WTC11 (cell line): ENCODE results near the gene SNX15. TPM values are rescaled to one million over a fixed set of nuclear protein-coding genes. Genes with fewer than 3 reads are reported as not detected.

Experiments used
- CREM ChIP-seq: sonication (generic); formaldehyde crosslinking; IDR thresholded peaks from 2 replicates; pipeline ENCODE4 v1.8.1; 2022; ENCODE audit warnings: mild to moderate bottlenecking, missing genetic modification reagents, moderate library complexity
- HMGA2 ChIP-seq: fragments of 250-450 bp; sonication (Bioruptor Pico); IDR thresholded peaks from 2 replicates; pipeline ENCODE4 v1.4.0; 2021; ENCODE audit warnings: mild to moderate bottlenecking, moderate library complexity
- JUN ChIP-seq: sonication (generic); formaldehyde crosslinking; IDR thresholded peaks from 2 replicates; pipeline ENCODE4 v1.8.0; 2023; ENCODE audit warnings: mild to moderate bottlenecking, missing genetic modification reagents
- TCF7 ChIP-seq: sonication (generic); formaldehyde crosslinking; IDR thresholded peaks from 2 replicates; pipeline ENCODE4 v1.8.0; 2022; ENCODE audit warnings: mild to moderate bottlenecking, low read depth, missing genetic modification reagents, moderate library complexity
- TP53 ChIP-seq: sonication (generic); formaldehyde crosslinking; IDR thresholded peaks from 2 replicates; pipeline ENCODE4 v1.8.1; 2023; ENCODE audit warnings: mild to moderate bottlenecking, missing genetic modification reagents
- ZNF396 ChIP-seq: fragments of 250-450 bp; sonication (Bioruptor Pico); IDR thresholded peaks from 2 replicates; pipeline ENCODE4 v1.8.0; 2021; ENCODE audit warnings: mild to moderate bottlenecking, moderate library complexity, borderline replicate concordance
- ZNF416 ChIP-seq: fragments of 250-450 bp; sonication (Bioruptor Pico); IDR thresholded peaks from 2 replicates; pipeline ENCODE4 v1.9.0; 2021; ENCODE audit warnings: mild to moderate bottlenecking, inconsistent platforms
- total RNA-seq: library from RNA; stranded (reverse); gene quantifications from 3 replicates; pipeline ENCODE4 v1.2.3, GENCODE V29; 2021
- TF ChIP-seq, protein P1 (sequence below): sonication (generic); formaldehyde crosslinking; IDR thresholded peaks from 2 replicates; pipeline ENCODE4 v1.8.0; 2023; ENCODE audit warnings: missing genetic modification reagents
- TF ChIP-seq, protein P2 (sequence below): fragments of 250-450 bp; sonication (Bioruptor Pico); IDR thresholded peaks from 2 replicates; pipeline ENCODE4 v1.9.0; 2021; ENCODE audit warnings: mild to moderate bottlenecking
- TF ChIP-seq, protein P3 (sequence below): fragments of 200-600 bp; IDR thresholded peaks from 2 replicates; pipeline ENCODE4 v1.8.0; 2022; ENCODE audit warnings: antibody characterized with exemption
- TF ChIP-seq, protein P4 (sequence below): sonication (generic); formaldehyde crosslinking; conservative IDR thresholded peaks from 2 replicates; pipeline ENCODE4 v1.8.1; 2023; ENCODE audit warnings: mild to moderate bottlenecking, low read depth, missing genetic modification reagents, moderate library complexity
- TF ChIP-seq, protein P5 (sequence below): sonication (generic); formaldehyde crosslinking; conservative IDR thresholded peaks from 2 replicates; pipeline ENCODE4 v1.8.1; 2022; ENCODE audit warnings: mild to moderate bottlenecking, missing genetic modification reagents
- TF ChIP-seq, protein P6 (sequence below): sonication (generic); formaldehyde crosslinking; IDR thresholded peaks from 2 replicates; pipeline ENCODE4 v1.8.0; 2023; ENCODE audit warnings: mild to moderate bottlenecking, missing genetic modification reagents
- TF ChIP-seq, protein P7 (sequence below): sonication (generic); formaldehyde crosslinking; IDR thresholded peaks from 2 replicates; pipeline ENCODE4 v1.8.1; 2022; ENCODE audit warnings: low read depth, missing genetic modification reagents, borderline replicate concordance
- TF ChIP-seq, protein P8 (sequence below): sonication (generic); formaldehyde crosslinking; IDR thresholded peaks from 2 replicates; pipeline ENCODE4 v1.8.0; 2022; ENCODE audit warnings: missing genetic modification reagents
- TF ChIP-seq, protein P9 (sequence below): sonication (generic); formaldehyde crosslinking; IDR thresholded peaks from 2 replicates; pipeline ENCODE4 v1.8.0; 2023; ENCODE audit warnings: missing genetic modification reagents, mild to moderate bottlenecking, borderline replicate concordance
- TF ChIP-seq, protein P10 (sequence below): fragments of 250-450 bp; sonication (Bioruptor Pico); IDR thresholded peaks from 2 replicates; pipeline ENCODE4 v2.1.2; 2022; ENCODE audit warnings: mild to moderate bottlenecking, moderate library complexity

The SNX15 gene
- total RNA-seq, 1 experiment from 2014 or later, result 17.6 TPM

DNA sequence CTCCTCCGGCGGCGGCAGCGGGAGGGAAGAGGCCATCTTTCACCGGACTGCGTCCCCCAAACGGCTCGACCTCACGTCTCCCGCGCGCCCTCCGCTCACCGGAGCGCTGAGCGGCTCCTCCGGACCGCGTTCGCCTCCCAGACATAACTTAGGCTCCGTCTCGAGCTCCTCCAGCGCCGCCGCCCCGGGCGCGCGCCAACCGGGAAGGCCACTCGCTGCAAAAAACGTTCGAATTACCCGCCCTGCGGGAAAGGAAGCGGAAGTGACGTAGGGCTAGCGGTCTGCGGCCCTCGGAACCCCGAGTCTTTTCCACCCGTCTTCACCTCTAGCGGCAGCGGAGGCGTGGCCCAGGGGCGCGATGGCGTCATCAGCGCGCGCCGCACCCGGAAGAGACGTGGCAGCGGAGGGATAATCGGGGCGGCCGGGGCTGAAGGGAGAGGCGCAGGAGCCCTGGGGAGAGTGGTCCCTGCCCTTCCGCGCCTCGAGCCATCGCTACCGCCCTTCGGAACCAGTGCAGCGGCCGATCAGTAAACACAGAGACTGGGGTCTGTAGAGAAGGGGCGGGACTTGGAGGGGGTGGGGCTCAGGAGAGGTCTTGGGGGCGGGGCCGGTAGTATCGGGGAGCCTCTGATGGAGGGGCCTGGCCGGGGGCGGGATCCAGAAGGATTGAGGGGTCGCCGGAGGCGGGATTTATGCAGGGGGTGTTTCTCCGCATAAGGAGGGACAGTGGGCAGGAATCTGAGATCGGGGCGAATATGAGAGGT, 56.8 kb downstream of the SNX15 start, which contains the start of the genes CDCA5 and ZFPL1 (continued):
- TF ChIP-seq, protein P1, sequence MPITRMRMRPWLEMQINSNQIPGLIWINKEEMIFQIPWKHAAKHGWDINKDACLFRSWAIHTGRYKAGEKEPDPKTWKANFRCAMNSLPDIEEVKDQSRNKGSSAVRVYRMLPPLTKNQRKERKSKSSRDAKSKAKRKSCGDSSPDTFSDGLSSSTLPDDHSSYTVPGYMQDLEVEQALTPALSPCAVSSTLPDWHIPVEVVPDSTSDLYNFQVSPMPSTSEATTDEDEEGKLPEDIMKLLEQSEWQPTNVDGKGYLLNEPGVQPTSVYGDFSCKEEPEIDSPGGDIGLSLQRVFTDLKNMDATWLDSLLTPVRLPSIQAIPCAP, result no peak
- TF ChIP-seq, protein P2, sequence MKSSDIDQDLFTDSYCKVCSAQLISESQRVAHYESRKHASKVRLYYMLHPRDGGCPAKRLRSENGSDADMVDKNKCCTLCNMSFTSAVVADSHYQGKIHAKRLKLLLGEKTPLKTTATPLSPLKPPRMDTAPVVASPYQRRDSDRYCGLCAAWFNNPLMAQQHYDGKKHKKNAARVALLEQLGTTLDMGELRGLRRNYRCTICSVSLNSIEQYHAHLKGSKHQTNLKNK (CRISPR knock-in tag), result no peak
- TF ChIP-seq, protein P3, sequence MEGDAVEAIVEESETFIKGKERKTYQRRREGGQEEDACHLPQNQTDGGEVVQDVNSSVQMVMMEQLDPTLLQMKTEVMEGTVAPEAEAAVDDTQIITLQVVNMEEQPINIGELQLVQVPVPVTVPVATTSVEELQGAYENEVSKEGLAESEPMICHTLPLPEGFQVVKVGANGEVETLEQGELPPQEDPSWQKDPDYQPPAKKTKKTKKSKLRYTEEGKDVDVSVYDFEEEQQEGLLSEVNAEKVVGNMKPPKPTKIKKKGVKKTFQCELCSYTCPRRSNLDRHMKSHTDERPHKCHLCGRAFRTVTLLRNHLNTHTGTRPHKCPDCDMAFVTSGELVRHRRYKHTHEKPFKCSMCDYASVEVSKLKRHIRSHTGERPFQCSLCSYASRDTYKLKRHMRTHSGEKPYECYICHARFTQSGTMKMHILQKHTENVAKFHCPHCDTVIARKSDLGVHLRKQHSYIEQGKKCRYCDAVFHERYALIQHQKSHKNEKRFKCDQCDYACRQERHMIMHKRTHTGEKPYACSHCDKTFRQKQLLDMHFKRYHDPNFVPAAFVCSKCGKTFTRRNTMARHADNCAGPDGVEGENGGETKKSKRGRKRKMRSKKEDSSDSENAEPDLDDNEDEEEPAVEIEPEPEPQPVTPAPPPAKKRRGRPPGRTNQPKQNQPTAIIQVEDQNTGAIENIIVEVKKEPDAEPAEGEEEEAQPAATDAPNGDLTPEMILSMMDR, result no peak
- TF ChIP-seq CREM (peak; percentile 99), ZNF416 (CRISPR knock-in tag) (no peak), TP53 (CRISPR knock-in tag) (no peak), HMGA2 (CRISPR knock-in tag) (no peak), JUN (CRISPR knock-in tag) (peak; percentile 77), ZNF396 (CRISPR knock-in tag) (no peak), TCF7 (peak; percentile 68; the same call in 1 of the 2 replicates)
- TF ChIP-seq, protein P4, sequence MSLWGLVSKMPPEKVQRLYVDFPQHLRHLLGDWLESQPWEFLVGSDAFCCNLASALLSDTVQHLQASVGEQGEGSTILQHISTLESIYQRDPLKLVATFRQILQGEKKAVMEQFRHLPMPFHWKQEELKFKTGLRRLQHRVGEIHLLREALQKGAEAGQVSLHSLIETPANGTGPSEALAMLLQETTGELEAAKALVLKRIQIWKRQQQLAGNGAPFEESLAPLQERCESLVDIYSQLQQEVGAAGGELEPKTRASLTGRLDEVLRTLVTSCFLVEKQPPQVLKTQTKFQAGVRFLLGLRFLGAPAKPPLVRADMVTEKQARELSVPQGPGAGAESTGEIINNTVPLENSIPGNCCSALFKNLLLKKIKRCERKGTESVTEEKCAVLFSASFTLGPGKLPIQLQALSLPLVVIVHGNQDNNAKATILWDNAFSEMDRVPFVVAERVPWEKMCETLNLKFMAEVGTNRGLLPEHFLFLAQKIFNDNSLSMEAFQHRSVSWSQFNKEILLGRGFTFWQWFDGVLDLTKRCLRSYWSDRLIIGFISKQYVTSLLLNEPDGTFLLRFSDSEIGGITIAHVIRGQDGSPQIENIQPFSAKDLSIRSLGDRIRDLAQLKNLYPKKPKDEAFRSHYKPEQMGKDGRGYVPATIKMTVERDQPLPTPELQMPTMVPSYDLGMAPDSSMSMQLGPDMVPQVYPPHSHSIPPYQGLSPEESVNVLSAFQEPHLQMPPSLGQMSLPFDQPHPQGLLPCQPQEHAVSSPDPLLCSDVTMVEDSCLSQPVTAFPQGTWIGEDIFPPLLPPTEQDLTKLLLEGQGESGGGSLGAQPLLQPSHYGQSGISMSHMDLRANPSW, result no peak
- TF ChIP-seq, protein P5, sequence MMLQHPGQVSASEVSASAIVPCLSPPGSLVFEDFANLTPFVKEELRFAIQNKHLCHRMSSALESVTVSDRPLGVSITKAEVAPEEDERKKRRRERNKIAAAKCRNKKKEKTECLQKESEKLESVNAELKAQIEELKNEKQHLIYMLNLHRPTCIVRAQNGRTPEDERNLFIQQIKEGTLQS (CRISPR knock-in tag), result no peak
- TF ChIP-seq, protein P6, sequence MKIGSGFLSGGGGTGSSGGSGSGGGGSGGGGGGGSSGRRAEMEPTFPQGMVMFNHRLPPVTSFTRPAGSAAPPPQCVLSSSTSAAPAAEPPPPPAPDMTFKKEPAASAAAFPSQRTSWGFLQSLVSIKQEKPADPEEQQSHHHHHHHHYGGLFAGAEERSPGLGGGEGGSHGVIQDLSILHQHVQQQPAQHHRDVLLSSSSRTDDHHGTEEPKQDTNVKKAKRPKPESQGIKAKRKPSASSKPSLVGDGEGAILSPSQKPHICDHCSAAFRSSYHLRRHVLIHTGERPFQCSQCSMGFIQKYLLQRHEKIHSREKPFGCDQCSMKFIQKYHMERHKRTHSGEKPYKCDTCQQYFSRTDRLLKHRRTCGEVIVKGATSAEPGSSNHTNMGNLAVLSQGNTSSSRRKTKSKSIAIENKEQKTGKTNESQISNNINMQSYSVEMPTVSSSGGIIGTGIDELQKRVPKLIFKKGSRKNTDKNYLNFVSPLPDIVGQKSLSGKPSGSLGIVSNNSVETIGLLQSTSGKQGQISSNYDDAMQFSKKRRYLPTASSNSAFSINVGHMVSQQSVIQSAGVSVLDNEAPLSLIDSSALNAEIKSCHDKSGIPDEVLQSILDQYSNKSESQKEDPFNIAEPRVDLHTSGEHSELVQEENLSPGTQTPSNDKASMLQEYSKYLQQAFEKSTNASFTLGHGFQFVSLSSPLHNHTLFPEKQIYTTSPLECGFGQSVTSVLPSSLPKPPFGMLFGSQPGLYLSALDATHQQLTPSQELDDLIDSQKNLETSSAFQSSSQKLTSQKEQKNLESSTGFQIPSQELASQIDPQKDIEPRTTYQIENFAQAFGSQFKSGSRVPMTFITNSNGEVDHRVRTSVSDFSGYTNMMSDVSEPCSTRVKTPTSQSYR (CRISPR knock-in tag), result 0 out of 2 replicates have a peak, but pooled peaks have one; percentile 46
- TF ChIP-seq, protein P7, sequence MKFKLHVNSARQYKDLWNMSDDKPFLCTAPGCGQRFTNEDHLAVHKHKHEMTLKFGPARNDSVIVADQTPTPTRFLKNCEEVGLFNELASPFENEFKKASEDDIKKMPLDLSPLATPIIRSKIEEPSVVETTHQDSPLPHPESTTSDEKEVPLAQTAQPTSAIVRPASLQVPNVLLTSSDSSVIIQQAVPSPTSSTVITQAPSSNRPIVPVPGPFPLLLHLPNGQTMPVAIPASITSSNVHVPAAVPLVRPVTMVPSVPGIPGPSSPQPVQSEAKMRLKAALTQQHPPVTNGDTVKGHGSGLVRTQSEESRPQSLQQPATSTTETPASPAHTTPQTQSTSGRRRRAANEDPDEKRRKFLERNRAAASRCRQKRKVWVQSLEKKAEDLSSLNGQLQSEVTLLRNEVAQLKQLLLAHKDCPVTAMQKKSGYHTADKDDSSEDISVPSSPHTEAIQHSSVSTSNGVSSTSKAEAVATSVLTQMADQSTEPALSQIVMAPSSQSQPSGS, result no peak
- TF ChIP-seq, protein P8, sequence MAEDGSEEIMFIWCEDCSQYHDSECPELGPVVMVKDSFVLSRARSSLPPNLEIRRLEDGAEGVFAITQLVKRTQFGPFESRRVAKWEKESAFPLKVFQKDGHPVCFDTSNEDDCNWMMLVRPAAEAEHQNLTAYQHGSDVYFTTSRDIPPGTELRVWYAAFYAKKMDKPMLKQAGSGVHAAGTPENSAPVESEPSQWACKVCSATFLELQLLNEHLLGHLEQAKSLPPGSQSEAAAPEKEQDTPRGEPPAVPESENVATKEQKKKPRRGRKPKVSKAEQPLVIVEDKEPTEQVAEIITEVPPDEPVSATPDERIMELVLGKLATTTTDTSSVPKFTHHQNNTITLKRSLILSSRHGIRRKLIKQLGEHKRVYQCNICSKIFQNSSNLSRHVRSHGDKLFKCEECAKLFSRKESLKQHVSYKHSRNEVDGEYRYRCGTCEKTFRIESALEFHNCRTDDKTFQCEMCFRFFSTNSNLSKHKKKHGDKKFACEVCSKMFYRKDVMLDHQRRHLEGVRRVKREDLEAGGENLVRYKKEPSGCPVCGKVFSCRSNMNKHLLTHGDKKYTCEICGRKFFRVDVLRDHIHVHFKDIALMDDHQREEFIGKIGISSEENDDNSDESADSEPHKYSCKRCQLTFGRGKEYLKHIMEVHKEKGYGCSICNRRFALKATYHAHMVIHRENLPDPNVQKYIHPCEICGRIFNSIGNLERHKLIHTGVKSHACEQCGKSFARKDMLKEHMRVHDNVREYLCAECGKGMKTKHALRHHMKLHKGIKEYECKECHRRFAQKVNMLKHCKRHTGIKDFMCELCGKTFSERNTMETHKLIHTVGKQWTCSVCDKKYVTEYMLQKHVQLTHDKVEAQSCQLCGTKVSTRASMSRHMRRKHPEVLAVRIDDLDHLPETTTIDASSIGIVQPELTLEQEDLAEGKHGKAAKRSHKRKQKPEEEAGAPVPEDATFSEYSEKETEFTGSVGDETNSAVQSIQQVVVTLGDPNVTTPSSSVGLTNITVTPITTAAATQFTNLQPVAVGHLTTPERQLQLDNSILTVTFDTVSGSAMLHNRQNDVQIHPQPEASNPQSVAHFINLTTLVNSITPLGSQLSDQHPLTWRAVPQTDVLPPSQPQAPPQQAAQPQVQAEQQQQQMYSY, result no peak
- TF ChIP-seq, protein P9, sequence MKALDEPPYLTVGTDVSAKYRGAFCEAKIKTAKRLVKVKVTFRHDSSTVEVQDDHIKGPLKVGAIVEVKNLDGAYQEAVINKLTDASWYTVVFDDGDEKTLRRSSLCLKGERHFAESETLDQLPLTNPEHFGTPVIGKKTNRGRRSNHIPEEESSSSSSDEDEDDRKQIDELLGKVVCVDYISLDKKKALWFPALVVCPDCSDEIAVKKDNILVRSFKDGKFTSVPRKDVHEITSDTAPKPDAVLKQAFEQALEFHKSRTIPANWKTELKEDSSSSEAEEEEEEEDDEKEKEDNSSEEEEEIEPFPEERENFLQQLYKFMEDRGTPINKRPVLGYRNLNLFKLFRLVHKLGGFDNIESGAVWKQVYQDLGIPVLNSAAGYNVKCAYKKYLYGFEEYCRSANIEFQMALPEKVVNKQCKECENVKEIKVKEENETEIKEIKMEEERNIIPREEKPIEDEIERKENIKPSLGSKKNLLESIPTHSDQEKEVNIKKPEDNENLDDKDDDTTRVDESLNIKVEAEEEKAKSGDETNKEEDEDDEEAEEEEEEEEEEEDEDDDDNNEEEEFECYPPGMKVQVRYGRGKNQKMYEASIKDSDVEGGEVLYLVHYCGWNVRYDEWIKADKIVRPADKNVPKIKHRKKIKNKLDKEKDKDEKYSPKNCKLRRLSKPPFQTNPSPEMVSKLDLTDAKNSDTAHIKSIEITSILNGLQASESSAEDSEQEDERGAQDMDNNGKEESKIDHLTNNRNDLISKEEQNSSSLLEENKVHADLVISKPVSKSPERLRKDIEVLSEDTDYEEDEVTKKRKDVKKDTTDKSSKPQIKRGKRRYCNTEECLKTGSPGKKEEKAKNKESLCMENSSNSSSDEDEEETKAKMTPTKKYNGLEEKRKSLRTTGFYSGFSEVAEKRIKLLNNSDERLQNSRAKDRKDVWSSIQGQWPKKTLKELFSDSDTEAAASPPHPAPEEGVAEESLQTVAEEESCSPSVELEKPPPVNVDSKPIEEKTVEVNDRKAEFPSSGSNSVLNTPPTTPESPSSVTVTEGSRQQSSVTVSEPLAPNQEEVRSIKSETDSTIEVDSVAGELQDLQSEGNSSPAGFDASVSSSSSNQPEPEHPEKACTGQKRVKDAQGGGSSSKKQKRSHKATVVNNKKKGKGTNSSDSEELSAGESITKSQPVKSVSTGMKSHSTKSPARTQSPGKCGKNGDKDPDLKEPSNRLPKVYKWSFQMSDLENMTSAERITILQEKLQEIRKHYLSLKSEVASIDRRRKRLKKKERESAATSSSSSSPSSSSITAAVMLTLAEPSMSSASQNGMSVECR (CRISPR knock-in tag), result peak; percentile 94
- TF ChIP-seq, protein P10, sequence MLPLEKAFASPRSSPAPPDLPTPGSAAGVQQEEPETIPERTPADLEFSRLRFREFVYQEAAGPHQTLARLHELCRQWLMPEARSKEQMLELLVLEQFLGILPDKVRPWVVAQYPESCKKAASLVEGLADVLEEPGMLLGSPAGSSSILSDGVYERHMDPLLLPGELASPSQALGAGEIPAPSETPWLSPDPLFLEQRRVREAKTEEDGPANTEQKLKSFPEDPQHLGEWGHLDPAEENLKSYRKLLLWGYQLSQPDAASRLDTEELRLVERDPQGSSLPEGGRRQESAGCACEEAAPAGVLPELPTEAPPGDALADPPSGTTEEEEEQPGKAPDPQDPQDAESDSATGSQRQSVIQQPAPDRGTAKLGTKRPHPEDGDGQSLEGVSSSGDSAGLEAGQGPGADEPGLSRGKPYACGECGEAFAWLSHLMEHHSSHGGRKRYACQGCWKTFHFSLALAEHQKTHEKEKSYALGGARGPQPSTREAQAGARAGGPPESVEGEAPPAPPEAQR (CRISPR knock-in tag), result no peak
